HG02610 (cell line): ENCODE data around the gene TTC32.

Source experiments
- ATAC-seq: cut with Tn5 transposase; IDR thresholded peaks from one replicate; pipeline ENCODE4 v1.9.1; 2021; ENCODE audit warnings: mild to moderate bottlenecking, moderate library complexity; ENCODE audit not compliant: unreplicated experiment

The TTC32 gene

GRCh38 chr2:19878268-19879046 lies 23.3 kb downstream of the TTC32 start:
- ATAC-seq, result no peak

- ATAC-seq, result no peak
Measured at GRCh38 chr2:19876751-19877150, 25.0 kb downstream of the TTC32 start.

- no peak for ATAC-seq
Measured at GRCh38 chr2:19875280-19875679, 26.5 kb downstream of the TTC32 start.

GRCh38 chr2:19874726-19875125 lies 27.1 kb downstream of the TTC32 start:
- ATAC-seq, result no peak

- no peak for ATAC-seq
Measured at GRCh38 chr2:19873014-19873413, 28.8 kb downstream of the TTC32 start.

GRCh38 chr2:19872302-19872701 lies 29.5 kb downstream of the TTC32 start:
- ATAC-seq, result no peak

- ATAC-seq, result no peak
Measured at GRCh38 chr2:19871836-19872235, 29.9 kb downstream of the TTC32 start.

GRCh38 chr2:19870792-19871191 lies 31.0 kb downstream of the TTC32 start:
- ATAC-seq, result no peak

- peak; percentile 66 for ATAC-seq
Measured at GRCh38 chr2:19868701-19869580, 32.8 kb downstream of the TTC32 start.

- ATAC-seq, result no peak
Measured at GRCh38 chr2:19868224-19868623, 33.6 kb downstream of the TTC32 start.

- ATAC-seq, result no peak
Measured at GRCh38 chr2:19866771-19867170, 35.0 kb downstream of the TTC32 start.

- peak; percentile 73 for ATAC-seq
Measured at GRCh38 chr2:19865151-19865550, 36.6 kb downstream of the TTC32 start.

GRCh38 chr2:19864381-19864780 lies 37.4 kb downstream of the TTC32 start:
- no peak for ATAC-seq

- ATAC-seq, result peak; percentile 62
Measured at GRCh38 chr2:19863303-19864041, 38.3 kb downstream of the TTC32 start.

- ATAC-seq, result no peak
Measured at GRCh38 chr2:19861813-19862212, 40.0 kb downstream of the TTC32 start.

- no peak for ATAC-seq
Measured at GRCh38 chr2:19860022-19860421, 41.8 kb downstream of the TTC32 start.

- no peak for ATAC-seq
Measured at GRCh38 chr2:19859565-19859964, 42.2 kb downstream of the TTC32 start.

GRCh38 chr2:19857806-19858205 lies 44.0 kb downstream of the TTC32 start:
- no peak for ATAC-seq

- ATAC-seq, result no peak
Measured at GRCh38 chr2:19857100-19857499, 44.7 kb downstream of the TTC32 start.

- ATAC-seq, result no peak
Measured at GRCh38 chr2:19855542-19856431, 46.0 kb downstream of the TTC32 start.
